Activated CD4-positive, alpha-beta T cell treated with anti-CD3 and anti-CD28 coated beads, Interleukin-2, amount 50 U/mL, for 16 hours (primary cell): ENCODE data around the gene CUEDC2.
A peak's percentile ranks its signal among the peaks of the same experiment; 100 is the strongest.

Experiments used
- DNase-seq: peaks from one replicate; pipeline ENCODE4 v3.0.0-alpha.2; 2020

CUEDC2 gene

GRCh38 chr10:102396317-102396650 is 36.1 kb downstream of the CUEDC2 start:
- no peak for DNase-seq

- DNase-seq = peak; percentile 92
Observed at GRCh38 chr10:102395400-102396316, 36.7 kb downstream of the CUEDC2 start, which contains the start of gene NFKB2. NFKB2 (plus strand) TSS chr10:102395705; CDS start chr10:102395960, 255 bp downstream.

- DNase-seq = peak; percentile 58
Observed at GRCh38 chr10:102394801-102395399, 37.5 kb downstream of the CUEDC2 start.

GRCh38 chr10:102394079-102394800 is 38.1 kb downstream of the CUEDC2 start:
- peak; percentile 98 for DNase-seq

- no peak for DNase-seq
Observed at GRCh38 chr10:102393411-102394078, 38.8 kb downstream of the CUEDC2 start.

GRCh38 chr10:102392306-102392705 is 40.1 kb downstream of the CUEDC2 start:
- DNase-seq = no peak

- DNase-seq = no peak
Observed at GRCh38 chr10:102389894-102390293, 42.5 kb downstream of the CUEDC2 start.

- no peak for DNase-seq
Observed at GRCh38 chr10:102384606-102385429, 47.6 kb downstream of the CUEDC2 start.

GRCh38 chr10:102384053-102384452 is 48.3 kb downstream of the CUEDC2 start:
- DNase-seq = no peak

- DNase-seq = no peak
Observed at GRCh38 chr10:102382871-102383270, 49.5 kb downstream of the CUEDC2 start.

GRCh38 chr10:102381983-102382382 is 50.4 kb downstream of the CUEDC2 start:
- DNase-seq = no peak

GRCh38 chr10:102379383-102379782 is 53.0 kb downstream of the CUEDC2 start:
- no peak for DNase-seq

GRCh38 chr10:102376901-102377300 is 55.5 kb downstream of the CUEDC2 start:
- DNase-seq = no peak

- no peak for DNase-seq
Observed at GRCh38 chr10:102375867-102376266, 56.5 kb downstream of the CUEDC2 start.

GRCh38 chr10:102375250-102375649 is 57.1 kb downstream of the CUEDC2 start:
- no peak for DNase-seq
